GM19468 (cell line): ENCODE data around the gene FOXD4L1.
"Not testable (repeated sequence)": the region's sequence is repeated elsewhere in the genome, so short reads cannot be mapped to it uniquely, and the experiment has no call there.

Source experiments
- ATAC-seq: cut with Tn5 transposase; IDR thresholded peaks from one replicate; pipeline ENCODE4 v1.9.1; 2021; ENCODE audit warnings: mild to moderate bottlenecking, moderate library complexity, moderate number of reproducible peaks; ENCODE audit not compliant: unreplicated experiment; ENCODE audit errors: extremely low read depth

The FOXD4L1 gene

DNA sequence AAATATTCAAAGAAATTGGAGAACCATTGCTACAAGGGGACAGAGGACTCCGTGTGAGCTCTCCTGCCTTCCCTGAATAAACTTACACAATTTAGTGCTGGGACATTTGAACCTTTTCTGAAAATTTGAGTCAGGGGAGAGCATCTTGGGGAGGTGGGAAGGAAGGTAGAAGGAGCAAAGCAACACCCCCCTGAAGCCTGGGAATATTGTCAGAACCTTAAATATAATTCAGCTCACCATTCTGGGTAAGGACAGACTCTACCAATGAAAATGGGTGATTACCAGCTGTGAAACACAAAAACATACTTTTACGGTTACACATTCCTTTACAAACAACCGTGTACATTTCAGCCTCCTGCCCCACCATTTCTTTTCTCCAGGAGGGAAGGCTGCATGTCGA is at the start of gene FOXD4L1:
Gene FOXD4L1 (plus strand): TSS at position 301 of the 400 bp plus-strand sequence. CDS start 592 bp downstream, outside the sequence.
- ATAC-seq: not testable (repeated sequence)

DNA sequence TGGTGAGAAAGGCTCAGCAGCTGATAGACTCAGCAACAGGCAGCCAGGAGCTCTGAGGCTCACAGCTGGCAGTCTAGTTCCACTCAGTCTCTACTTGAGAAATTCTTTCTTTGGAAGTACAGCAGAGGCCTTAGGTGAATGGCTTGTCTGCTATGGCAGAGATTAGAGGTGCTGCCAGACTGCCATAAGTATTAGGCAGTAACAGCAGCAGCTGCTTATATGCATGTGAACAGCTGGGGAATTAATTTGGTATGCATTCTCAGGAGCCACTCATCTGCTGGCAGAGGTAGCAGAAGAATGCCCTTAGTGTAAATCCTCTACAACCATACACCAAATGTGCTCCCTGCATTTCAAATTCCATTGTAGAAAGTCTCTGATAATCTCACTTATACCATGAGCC is 32.7 kb upstream of the FOXD4L1 start:
- not testable (repeated sequence) for ATAC-seq

DNA sequence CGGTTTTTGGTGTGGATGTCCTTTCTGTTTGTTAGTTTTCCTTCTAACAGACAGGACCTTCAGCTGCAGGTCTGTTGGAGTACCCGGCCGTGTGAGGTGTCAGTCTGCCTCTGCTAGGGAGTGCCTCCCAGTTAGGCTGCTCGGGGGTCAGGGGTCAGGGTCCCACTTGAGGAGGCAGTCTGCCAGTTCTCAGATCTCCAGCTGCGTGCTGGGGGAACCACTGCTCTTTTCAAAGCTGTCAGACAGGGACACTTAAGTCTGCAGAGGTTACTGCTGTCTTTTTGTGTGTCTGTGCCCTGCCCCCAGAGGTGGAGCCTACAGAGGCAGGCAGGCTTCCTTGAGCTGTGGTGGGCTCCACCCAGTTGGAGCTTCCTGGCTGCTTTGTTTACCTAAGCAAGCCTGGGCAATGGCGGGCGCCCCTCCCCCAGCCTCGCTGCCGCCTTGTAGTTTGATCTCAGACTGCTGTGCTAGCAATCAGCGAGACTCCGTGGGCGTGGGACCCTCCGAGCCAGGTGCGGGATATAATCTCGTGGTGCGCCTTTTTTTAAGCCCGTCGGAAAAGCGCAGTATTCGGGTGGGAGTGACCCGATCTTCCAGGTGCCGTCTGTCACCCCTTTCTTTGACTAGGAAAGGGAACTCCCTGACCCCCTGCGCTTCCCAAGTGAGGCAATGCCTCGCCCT is 21.6 kb upstream of the FOXD4L1 start:
- not testable (repeated sequence) for ATAC-seq

DNA sequence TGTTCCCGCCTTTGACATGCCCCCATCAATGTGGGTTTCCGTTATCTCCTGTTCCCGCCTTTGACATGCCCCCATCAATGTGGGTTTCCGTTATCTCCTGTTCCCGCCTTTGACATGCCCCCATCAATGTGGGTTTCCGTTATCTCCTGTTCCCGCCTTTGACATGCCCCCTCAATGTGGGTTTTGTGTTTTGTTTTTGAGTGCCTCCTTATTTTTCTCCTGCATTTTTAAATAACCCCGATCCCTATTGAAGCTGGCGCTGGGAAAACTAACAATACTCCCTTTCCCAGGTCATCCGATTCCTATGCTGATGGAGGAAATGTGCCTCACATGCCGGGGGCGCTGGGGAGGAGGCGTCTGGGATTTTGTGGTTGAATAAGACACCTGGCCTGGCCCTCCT is 1.9 kb upstream of the FOXD4L1 start:
- not testable (repeated sequence) for ATAC-seq

DNA sequence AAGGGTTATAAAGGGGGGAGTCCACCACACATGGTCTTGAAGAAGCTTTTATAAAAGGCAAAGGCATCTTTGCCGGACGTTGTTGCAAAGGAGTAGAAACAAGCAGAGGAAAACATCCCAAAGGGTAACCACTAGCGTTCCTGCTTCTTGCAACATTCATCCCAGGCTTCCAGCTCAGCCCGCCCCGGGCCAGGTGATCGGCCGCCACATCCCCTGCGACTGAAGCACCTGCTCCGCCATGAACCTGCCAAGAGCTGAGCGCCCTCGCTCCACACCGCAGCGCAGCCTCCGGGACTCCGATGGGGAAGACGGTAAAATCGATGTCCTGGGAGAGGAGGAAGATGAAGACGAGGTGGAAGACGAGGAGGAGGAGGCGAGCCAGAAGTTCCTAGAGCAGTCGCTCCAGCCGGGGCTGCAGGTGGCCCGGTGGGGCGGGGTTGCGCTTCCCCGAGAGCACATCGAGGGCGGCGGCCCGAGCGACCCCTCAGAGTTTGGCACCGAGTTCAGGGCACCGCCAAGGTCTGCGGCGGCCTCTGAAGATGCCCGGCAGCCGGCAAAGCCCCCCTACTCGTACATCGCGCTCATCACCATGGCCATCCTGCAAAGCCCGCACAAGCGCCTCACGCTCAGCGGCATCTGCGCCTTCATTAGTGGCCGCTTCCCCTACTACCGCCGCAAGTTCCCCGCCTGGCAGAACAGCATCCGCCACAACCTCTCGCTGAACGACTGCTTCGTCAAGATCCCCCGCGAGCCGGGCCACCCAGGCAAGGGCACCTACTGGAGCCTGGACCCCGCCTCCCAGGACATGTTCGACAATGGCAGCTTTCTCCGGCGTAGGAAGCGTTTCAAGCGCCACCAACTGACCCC is 787 bp downstream of the FOXD4L1 start:
- ATAC-seq: not testable (repeated sequence)

DNA sequence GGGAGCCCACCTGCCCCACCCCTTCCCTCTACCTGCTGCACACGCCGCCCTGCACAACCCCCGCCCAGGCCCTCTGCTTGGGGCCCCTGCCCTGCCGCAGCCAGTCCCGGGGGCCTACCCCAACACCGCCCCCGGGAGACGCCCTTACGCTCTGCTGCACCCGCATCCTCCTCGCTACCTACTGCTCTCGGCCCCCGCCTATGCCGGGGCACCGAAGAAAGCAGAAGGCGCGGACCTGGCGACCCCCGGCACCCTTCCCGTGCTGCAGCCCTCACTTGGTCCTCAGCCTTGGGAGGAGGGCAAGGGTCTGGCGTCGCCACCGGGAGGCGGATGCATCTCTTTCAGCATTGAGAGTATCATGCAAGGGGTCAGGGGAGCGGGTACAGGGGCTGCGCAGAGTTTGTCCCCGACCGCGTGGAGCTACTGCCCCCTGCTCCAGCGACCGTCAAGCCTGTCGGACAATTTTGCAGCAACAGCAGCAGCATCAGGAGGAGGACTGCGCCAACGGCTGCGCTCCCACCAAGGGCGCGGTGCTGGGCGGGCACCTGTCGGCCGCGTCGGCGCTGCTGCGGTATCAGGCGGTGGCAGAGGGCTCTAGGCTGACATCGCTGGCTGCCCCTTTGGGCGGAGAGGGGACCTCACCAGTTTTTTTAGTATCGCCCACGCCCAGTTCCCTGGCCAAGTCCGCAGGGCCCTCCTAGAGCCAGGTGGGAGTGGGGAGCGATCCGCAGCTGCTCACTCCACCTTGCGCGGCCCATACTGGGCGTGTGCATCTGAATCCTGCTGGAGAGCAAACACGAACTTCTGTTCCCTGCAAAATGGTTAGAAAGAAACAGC is 1.6 kb downstream of the FOXD4L1 start:
- not testable (repeated sequence) for ATAC-seq

DNA sequence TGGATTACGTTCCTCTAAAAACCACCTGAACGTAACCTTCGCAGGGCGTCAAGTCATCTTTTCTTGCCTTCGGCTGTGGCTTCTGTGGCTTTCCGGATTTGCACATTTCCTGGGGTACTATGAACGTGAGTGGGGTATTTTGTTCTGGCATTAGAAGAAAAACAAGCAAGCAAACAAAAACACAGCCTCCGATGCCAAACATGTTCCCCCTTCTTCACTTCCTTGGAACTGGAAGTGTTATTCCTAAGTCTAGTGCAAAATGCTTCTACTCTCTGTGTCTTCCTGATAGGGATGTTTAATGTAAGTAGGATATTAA is 2.2 kb downstream of the FOXD4L1 start:
- not testable (repeated sequence) for ATAC-seq

DNA sequence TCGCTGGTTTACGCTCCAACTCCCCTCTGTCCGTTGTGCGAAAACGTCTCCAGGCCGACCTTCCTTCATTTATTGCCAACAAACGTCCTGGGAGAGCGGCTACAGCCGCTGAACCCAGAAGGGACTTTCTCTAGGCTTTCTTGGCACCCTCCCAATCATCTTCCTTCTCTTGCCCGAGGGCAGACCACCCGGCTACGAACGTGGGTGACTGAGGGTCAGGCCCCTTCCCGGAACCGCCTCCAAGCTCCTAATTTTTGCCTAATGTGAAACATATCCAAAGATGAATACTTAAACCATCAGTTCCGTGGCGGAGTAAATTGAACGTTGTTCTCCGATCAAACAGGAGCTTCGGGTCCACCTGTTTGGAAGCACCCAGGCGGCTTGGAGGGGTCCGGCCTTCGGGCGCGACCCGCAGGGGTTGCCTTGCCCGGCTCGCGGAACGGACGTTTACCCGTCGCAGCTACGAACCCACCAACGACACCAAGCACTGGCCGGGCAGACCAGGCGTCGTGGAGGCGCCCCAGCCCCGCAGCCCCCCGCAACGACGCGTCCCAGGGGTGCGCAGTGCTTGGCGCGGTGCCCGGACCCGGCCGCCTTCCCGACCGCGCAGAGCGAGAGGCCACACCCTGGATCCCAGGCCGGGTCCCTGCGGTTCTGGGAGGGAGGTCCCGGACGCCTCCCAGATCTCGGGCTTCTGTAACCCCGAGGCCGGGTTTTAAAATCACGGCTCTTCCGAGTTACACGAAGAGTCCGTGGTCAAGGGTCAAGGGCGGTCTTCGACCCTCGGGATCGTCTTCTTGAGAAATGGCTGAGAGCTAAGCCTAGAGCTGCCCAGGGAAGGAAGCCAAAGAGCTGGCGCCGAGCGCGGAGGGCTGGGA is 4.0 kb downstream of the FOXD4L1 start:
- ATAC-seq: not testable (repeated sequence)

DNA sequence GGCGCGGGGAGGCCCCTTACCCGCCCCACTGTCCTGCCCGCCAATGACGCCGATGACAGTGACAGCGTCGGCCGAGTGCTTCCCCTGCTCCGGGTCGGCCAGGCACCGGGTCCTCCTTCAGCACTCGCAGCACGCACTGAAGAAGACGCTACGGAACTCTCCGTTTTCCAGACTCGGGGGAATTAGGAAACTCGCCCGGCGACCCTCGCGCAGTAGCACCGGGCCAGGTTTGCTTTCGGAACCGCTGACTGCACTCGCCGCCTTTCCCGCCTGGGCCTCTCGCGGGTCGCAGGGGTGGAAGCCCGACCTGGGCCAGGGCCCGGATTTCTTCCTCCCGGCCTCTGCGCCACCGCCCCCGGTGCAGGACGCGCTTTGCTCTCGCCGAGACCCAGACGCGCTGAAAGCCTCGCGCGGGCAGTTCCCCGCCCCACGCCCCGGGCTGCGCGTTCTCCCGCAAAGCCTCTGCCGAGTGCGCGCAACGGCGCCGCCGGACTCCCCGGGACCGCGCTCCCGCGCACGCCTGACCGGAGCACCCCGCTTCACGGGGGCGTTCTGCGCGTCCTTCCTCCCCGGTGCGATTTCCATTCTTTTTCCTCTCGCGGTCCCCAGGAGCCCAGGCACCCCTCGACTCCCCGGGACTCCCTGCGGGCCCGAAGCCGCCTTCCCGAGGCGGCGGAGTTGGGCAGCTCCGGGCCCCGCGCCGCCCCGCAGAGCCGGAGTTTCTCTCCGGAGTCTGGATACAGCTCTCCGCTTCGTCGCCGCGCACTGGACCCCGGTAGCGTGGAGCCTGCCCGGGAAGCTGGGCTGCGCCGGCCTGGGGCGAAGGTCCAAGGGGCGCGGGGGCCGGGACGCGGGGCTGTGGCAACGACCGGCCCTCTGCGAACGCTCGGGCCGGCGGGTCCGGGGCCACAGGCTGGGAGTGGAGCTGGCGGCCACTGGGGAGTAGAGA is 4.9 kb downstream of the FOXD4L1 start:
- ATAC-seq: peak; percentile 44

DNA sequence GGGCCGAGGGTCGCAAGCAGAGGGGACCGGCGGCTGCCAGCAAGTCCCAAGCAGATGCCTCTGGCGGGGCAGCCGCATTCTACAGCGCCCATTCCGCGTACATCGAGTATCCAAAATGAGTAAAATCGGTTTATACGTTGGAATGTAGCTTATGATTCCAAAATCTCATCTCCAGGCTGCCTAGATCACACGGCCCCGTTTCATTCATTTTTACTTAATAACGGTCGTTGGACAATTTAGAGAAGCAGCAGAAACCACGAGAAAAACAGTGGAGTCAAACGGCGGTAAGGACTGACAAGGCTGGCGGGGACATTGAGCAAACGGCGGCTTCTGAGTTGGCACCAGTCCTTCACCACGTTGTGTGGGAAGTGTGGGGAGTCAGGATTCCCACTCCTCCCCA is 5.6 kb downstream of the FOXD4L1 start:
- not testable (repeated sequence) for ATAC-seq

DNA sequence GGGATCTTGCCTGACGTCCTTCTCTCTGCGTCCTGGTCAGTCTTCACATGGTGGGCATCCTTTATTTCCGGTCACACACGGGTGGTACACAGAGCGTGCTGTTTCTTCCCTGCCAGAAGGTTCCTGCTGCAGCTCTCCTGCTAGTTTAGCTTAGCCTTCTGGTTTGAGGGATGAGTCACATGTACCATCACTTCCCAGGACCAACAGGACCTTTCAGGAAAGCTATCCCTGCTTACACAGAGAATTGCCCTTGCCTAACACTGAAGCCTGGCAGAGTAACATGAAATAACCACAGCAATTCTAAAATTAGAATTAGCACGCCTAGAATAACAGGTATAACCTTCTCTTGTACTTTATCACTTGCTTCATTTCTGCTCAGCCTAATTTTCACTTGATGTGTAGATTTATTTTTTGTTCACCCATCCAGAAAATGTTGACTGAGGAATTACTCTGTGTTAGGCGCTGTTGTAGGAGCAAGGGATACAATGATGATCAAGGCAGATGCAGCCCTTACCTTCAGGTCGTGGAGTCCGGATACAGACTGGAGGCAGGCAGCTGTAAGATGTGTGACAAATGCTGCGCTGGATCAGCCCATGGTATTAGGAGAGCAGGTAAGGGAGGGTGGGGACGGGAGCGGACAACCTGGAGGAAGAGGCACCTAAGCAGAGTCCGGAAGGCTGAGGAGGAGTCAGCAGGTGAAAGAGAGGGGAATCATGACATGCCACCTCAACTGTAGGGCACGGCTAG is 9.1 kb downstream of the FOXD4L1 start:
- not testable (repeated sequence) for ATAC-seq

DNA sequence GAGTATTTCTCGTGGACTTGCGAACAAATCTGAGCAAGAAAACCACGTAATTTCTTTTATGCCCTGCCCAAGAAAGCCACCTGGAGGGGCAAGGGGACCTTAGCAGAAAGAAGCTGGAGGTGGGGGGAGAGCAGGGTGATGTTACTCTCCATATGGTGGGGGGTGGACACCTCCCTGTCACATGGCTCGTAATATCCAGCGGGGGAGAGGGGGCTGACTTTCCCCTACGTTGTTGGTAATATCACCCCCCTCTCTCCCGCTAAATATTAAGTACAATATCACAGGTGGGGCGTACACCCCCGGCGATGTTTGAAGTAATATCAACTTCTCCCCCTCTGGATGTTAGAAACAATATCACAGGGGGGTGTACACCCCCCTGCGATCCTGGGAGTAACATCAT is 9.7 kb downstream of the FOXD4L1 start:
- not testable (repeated sequence) for ATAC-seq

DNA sequence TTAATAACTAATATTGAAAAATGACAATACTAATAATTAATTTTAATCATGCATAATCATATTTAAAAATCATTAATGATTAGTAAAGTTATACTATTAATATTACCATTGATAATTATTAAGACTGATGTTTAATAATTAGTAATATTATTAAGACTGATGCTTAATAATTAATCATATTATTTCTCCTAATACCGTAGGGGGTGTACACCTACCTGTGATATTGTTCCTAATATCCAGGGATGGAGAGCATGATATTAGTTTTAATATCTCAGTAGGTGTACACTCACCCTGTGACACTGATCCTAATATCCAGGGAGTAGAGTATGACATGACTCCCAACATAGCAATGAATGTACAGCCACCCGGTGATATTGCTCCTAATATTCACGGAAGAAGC is 12.4 kb downstream of the FOXD4L1 start:
- not testable (repeated sequence) for ATAC-seq

DNA sequence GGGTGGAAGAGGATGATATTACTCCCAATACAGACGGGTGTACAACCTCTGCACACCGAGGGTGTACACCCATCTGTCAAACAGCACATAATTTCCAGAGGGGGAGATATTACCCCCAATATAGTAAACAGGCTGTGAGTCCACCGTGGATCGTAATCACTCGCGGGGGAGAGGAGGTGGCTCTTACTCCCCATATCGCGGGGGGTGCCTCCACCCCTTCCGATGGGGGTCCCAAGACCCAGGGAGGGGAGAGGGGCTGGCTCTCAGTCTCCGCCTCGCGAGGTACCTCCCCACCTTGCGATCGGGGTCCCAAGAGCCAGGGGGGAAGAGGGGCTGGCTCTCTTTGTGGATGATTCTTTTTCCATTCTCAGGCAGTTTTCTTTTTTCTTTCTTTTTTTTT is 13.4 kb downstream of the FOXD4L1 start:
- not testable (repeated sequence) for ATAC-seq

DNA sequence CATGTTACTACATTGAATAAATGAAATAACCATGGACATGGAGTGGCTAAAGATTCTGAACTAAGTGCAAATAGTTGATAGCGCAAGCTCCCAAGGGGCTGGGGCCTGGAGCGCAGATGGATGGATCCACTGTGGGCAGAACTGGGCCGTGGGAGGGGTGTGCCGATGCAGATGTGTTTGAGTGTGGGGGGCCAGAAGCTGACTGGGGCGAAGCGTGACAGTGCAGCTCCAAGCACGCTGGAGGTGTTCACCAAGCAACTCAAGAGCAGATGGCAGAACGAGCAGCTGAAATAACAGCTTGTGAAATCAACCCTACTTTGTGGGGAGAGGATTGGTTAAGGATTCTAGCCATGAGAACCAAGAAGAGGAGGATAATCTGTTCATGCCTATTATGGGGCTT is 17.0 kb downstream of the FOXD4L1 start:
- ATAC-seq: not testable (repeated sequence)

DNA sequence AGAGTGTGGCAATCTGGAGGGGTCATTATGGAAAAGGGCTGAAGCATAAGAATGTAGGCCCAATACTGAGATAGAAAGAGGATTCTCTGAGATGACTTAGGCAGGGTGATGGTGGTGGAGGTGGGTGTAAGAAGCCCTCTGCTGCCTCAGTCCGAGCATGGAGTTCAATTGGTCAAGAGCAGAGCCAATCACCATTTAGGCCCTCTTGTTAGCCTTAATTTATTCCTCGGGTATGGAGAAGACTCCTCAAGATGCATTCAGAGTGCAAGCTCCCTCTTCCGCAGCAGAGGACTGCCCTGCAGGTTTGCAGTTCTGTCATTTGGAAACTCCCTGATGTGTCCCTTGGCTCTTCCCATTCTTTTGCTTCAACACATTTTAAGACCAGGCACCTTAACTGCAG is 17.5 kb downstream of the FOXD4L1 start:
- ATAC-seq: not testable (repeated sequence)

DNA sequence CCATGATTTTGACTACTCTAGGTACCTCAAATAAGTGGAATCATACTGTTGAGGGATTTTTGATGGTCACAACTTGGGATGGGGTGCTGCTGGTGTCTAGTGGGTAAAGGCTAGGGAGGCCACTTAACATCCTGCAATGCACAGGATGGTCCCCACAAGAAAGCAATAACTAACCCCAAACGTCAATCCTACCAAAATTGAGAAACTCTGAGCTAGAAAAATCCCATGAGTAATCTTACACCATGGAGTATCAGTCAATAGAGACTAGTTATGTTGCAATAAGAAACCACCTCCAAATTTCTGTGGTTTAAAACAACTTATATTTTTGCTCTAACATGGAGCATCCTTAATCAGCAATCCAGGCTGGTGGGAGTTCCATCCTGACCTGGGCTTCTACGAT is 18.6 kb downstream of the FOXD4L1 start:
- ATAC-seq: not testable (repeated sequence)

DNA sequence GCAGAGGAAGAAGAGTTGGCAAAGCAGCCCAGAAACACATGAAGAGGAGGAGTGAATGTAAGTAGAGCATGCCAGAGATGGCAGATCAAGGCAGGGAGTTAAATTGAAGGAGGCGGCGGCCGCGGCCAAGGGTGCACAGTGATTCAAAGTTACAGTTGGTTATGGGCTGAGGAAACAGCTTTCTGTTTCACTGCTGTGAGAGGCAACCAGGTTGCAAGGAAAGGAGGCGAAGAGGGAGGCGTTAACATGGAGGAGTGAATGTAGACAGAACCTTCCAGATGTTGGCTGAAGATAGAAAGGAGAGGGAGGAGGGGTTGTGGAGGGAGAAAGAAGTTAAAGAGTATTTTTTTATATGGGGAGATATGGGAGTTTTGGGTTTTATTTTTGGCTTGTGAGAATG is 22.4 kb downstream of the FOXD4L1 start:
- ATAC-seq: not testable (repeated sequence)
